MV-4-11 (cell line): Measurements from ENCODE around the gene GGA3.
"Not testable (repeated sequence)": the region's sequence is repeated elsewhere in the genome, so short reads cannot be mapped to it uniquely, and the experiment has no call there.

Experiments
- DNase-seq: peaks from one replicate; lab custom pipeline; 2025; lab: John Stamatoyannopoulos, UW

The GGA3 gene

DNA sequence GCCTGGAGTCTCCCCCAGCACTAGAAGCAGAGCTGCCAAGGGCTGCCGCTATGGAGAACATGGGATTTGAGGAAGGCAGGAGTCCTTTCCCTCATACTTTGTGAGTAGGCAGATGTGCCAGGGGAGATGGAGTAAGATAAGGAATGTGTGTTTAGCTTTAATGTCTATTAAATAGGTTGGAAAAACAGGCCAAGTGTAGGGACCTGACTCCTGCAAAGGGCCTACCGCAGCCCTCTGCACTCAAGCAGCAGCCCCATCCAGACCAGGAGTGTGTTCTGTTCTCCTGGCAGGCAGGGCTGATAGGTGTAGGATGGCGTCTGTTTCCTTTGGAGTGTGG lies 11.4 kb upstream of the GGA3 start:
- no peak for DNase-seq

DNA sequence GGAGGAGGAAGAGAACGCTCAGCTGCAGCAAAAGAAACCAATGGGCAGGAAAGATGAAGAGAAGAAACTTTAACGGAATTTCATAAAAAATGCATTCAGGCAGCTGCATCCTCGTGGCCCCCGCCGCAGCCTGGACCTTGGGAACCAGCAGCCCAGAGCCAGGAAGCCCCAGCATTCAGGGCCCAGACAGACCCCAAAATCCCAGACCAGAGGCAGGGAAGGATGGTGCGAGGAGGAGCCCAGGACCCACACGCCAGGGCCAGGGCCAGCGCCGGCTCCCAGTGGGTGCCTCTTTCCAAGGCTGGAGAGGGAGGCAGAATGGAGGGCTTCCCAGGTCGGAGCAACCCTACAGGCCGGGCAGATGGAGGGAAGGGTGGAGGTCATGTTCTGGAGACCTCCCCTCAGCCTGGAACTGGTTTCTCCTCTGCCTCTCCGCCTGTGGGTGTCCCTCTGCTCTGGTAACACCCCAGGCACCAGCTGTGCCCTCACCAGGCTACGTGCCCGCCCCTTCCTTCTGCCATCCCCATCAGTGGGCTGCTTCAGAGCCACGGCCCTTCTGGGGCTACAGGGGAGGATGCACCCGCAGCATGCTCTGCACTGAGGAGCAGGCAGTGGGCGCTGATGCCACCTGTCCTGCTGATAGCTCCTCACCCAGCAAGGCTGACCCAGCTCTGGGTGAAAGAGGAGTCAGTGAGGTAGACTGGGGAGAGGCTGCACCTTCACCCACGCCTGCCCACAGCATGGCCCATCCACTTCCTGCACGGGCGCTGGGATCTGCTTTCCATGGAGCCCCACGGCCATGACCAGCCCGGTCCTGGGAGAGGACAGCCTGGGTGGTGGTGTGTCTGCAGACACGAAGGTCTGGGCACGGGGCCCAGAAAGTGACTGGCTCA lies 10.8 kb upstream of the GGA3 start:
- DNase-seq = peak; percentile 40

DNA sequence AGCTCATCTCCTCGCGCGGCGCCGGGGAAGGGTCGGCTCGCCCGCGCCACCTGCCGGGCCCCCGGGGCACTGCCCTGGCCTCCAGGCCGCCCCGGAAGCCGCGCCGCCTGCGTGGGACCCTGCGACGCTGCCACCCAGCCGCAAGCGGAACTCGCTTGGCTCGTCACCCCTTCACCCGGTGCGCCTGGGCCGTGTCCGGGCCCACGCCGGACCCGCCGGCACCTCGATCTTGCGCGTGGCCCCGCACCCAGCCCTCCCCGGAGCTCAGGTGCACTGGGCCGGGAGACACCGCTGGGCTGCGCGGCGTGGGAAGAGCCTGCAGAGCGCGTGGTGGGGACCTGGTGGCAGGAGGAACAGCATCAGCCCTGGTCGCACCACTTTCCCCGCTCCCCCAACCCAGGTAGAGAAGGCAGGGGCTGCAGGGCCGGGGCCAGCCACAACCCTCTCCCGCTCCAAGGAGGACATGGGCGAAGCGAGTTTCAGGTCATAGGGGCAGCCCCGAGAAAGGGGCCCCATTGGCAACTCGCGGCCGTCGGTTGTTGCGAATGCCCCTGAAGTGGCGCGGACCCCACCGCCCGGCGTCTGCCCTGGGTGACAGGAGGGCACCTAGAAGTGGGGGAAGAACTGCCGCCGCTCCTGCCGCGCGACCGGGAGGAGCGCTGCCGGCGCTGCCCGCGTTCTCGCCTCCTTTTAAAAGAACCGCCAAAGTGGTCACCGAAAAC lies 10.0 kb upstream of the GGA3 start:
- DNase-seq = peak; percentile 73

DNA sequence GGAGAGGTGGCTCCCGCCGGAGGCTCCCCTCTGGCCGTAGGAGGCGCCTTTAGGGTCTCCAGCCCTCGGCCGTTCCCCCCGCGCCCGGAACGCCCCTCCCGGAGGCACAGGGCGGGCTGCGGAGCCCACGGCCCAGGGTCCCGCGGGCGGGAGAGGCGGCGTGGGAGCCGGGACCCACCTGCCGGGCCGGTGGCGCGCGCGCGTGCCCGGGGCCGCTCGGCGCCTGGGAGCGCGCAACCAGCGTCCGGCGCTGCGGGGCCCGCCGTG lies 9.5 kb upstream of the GGA3 start, which contains the start of gene MIF4GD:
Gene MIF4GD (minus strand): TSS at position 266 of the 267 bp plus-strand sequence. CDS start 1,036 bp downstream, outside the sequence.
- no peak for DNase-seq

DNA sequence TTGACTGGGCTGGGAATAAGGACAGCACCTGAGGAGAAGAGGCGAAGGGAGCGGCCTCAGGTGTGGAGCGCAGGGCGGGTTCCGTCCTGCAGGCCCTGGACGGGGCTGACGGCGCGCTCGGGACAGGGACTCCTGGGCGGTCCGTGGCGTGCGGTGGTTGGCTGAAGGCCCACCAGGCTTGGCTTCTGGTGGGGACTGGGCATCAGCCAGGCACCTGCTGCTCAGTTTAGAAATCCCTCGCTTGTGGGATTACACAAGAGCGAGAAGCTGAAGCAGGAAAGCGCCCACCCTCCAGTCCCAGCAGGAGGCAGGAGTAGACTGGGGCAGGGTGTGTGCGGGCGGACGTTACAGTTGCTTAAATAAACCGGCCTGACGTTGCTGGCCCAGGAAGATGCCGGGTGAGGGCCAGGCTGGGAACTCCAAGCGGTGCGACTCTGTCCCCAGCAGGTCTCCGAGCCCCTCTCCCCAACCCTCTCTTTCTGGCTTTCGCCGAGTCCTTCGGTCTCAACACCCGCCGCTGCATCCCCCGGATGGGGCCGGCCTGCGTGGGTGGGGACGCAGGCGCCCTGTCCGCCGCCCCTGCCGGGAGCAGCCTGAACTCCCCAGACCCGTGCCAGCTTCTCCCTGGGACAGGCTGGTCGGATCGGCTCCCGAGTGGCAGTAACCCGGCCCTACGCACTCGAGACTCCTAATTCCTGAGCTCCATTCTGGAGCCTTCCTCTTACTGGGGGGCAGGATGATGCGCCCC lies 9.0 kb upstream of the GGA3 start:
- DNase-seq = peak; percentile 81

DNA sequence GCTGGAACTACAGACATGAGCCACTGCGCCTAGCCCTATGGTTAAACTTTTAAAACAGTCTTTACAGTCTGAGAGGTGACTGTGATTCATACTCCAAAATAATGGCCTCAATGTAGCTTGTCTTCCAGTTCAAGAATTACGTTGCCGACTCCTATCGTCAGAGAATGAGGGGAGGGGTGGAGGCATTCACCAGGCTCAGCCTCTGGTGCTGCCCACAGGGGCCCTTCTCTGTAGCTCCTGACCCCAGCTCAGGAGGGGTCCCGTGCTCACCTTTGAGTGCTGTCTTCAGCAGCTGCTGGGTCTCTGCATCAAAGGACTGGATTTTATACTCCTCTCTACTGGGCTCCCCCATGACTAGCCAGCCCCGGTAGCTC lies 8.4 kb upstream of the GGA3 start:
- DNase-seq = no peak

DNA sequence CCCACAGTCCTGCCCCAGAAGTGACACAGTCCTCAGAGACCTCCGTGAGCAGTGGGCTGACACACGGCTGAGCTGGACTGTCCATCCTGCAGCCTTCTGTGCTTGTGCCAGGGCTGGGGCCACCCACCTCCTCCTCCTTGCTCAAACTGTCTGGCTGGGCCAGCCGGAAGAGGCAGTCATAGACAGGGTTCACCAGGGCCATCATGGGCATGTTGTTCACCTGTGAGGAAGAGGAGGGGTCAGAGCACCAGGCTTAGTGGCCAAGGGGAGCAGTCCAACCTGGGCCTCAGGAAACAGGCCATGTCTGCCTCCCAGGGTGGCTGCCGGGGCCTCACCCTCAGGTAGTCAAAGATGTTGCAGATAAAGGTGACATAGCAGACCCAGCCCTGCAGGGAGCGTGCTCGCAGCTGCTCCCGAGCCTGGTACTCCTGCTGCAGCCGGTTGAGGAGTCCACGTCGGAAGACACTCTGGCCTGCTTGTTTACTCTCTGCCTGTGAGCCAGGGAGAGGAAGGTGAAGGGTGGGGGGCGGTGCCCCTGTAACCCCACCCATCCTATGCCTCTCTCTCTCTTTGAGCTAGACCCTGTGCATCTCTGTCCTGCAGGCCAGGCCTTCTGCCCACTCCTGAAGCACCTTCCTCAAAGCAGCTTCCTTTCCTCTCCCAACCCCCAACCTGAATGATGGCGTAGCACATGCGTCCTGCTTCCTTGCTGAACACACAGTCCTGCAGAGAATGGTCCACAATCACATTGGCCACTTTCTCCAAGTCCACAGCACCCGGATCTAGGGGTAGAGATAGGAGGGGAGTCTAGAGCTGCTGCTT lies 6.2 kb upstream of the GGA3 start:
- DNase-seq = peak; percentile 45

DNA sequence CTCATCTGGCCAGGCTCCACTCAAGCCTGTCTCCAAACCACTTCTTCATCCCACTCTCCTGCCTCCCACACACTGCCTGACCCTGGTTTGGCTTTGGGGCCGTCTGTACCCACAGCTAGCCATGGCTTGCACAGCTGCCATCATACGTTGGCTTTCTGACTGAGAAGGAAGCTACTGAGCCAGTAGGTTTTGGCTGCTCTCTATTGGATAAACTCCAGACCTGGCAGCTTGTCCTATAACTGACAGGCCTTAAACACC lies 5.7 kb upstream of the GGA3 start:
- DNase-seq = peak; percentile 94

DNA sequence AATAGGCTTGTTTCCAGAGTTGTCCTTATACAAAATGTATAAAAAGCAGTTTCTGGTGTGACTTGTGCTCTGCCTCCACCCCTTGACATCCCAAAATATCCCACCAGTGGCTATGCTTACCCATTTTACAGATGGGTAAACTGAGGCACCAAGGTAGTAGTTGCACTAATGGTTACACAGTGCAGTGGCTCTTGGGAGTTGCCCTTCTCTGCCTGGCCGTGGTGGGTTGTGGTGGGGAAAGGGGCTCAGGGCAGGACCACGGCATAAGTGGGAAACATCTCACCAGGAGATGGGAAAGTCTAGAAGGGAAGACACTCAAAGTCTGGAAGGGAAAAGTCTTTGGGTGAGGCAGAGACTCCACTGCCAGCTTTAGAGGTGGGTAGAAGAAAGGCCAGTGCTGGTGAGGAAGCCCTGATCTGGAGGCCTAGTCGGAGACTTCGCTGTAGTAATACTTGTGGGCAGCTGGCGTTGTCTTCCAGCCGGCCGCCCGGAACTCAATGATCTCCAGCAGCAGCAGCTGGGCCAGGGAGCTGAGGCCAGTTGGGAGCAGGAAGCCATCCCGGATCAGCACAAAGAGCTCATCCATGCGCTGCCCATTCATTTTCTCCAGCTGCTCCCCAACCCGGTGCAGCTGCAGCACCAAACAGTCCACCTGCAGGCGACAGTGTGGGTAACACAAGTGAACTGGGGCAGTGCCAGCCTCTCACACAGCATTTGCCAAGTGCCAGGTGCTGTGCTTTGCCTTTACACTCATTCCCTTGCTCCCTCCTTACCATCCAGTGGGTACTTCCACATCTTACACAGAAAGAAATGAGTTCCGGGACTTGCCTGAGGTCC lies 5.1 kb upstream of the GGA3 start:
- DNase-seq = no peak

DNA sequence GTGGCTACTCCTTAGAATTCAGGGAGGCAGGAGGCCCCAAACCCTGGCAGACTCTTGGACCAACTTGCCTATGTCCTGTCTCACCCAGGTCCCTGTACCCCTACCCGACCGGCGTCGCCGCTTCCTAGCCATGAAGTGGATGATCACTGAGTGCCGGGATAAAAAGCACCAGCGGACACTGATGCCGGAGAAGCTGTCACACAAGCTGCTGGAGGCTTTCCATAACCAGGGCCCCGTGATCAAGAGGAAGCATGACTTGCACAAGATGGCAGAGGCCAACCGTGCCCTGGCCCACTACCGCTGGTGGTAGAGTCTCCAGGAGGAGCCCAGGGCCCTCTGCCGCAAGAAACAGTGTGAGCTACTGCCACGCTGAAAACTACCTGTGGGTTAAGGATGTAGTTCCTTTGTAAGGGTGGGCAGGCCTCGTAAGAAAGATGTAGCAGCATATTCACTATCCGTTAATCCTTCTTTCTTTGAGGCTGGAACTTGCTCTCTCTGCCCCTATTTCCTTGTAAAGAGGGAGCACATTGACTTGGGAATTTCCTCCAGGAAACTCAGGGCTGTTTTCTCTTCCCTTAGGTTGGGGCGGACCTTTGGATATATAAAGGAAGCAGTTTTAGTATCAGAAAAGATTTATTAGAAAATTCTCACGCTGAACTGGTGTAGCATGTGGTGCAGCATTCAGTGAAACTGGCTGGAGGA lies 4.4 kb upstream of the GGA3 start:
- no peak for DNase-seq

DNA sequence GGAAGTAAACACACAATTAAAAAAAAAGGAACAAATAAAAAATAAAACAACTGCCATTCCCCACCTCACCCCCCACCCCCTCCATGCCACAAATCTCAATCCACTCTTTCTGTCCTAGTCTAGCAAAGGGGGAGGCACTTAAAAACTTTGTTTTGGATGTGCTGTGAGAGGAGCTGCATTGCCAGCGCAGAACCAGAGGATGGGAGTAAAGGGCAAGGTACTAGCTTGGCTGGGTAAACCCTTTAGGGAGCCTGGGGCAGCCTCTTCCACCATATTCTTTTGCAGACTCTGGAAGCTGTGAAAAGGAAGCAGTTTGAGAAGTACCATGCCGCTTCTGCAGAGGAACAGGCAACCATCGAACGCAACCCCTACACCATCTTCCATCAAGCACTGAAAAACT lies 1.6 kb upstream of the GGA3 start:
- peak; percentile 17 for DNase-seq

DNA sequence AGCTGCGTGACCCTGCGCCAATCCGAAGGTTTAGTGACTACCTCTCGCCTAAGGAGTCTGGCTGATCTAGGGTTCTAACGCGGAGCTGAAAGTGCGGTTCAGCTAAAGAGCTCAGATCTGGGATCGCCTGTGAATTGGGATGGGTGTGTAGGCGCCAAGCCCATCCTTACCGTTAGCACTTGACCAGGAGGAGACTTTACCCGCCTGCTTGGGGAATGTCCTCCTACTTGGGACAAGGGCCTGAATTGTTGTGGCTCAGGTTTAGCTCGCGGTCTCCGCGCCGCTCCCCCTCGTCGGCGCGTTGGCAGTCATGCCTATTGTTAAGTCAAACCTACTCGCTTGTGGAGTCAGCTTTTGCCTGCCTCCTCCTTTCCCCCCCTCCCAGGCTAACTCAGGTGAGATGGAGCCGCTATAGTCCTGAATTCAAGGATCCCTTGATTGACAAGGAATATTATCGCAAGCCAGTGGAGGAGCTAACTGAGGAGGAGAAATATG lies 753 bp upstream of the GGA3 start:
- DNase-seq = no peak

DNA sequence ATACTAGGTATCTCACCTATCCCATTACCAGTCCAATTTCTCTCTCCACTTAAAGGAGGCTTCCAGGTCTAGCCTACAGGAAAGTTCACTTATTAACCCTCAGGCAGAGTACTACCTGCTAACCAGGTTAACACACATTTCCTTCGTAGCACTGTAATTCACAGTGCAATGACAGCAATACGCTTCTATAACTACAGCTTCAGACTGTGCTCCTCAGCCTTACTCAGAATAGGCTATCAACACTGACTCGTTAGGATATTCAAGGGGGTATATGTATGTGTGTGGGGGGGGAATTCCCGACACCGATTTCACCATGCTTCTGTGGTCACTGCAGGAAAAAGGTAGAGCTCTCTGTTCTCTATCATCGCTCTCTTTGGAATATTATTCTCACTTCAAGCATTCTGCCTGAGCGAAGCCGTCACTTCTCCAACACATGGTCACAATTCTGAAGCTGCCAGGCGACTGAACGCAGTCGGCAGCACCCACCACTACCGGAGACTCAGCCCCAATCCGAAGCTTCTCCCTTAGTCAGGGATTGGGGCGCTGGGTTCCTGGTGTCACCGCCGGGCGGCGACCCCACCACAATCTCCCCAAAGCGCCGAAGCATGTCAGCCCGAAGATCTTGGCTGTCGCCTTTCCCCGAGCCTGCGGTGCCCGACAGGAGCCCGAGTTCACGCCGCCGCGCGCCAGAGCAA lies 618 bp downstream of the GGA3 start:
- DNase-seq = no peak

DNA sequence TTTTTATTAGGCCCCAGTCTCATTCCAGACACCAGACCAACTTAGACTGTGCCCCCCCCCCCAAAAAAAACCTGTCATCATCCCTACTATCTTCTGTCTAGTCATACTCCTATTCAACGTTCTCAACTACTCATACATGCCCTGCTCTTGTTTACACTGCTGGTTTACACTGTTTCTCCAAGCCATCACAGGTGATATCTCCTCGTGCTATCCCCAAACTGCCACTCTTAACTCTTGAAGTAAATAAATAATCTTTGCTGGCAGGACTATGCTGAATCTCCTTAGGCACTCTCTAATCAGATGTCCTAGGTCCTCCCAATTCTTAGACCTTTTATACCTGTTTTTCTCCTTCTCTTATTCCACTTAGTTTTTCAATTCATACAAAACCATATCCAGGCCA lies 4.2 kb downstream of the GGA3 start:
- DNase-seq = not testable (repeated sequence)

DNA sequence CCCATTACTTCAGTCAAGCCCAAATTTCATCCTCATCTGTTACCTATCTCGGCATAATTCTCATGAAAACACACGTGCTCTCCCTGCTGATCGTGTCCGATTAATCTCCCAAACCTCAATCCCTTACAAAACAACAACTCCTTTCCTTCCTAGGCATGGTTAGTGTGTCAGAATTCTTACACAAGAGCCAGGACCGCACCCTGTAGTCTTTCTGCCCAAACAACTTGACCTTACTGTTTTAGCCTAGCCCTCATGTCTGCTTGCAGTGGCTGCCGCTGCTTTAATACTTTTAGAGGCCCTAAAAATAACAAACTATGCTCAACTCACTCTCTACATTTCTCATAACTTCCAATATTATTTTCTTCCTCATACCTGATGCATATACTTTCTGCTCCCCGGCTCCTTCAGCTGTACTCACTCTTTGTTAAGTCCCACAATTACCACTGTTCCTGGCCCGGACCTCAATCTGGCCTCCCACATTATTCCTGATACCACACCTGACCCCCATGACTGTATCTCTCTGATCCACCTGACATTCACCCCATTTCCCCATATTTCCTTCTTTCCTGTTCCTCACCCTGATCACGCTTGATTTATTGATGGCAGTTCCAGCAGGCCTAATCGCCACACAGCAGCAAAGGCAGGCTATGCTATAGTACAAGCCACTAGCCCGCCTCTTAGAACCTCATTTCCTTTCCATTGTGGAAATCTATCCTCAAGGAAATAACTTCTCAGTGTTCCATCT lies 5.3 kb downstream of the GGA3 start:
- DNase-seq = not testable (repeated sequence)

DNA sequence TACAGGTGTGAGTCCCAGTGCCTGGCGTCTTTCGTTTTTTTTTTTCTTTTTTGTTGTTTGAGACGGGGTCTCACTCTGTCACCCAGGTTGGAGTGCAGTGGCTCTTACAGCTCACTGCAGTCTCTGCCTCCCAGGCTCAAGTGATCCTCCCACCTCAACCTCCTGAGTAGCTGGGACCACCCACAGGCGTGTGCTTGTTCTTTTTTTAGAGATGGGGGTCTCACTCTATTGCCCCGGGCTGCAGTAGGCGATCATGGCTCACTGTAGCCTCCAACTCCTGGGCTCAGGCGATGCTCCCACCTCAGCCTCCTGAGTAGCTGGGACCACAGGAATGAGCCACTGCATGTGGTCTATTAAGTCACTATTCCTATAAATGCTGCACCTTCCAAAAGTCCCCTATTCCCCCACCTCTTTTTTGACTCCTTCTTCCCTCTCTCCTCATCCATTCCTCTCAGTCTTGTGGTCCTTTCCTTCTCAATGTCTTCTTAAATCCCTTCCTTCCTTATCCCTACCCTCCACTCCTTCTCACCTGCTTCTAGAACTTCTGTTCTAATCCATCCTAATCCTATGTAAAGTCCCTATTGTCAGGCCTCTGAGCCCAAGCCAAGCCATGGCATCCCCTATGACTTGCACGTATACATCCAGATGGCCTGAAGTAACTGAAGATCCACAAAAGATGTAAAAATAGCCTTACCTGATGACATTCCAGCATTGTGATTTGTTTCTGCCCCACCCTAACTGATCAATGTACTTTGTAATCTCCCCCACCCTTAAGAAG lies 9.2 kb downstream of the GGA3 start:
- no peak for DNase-seq

DNA sequence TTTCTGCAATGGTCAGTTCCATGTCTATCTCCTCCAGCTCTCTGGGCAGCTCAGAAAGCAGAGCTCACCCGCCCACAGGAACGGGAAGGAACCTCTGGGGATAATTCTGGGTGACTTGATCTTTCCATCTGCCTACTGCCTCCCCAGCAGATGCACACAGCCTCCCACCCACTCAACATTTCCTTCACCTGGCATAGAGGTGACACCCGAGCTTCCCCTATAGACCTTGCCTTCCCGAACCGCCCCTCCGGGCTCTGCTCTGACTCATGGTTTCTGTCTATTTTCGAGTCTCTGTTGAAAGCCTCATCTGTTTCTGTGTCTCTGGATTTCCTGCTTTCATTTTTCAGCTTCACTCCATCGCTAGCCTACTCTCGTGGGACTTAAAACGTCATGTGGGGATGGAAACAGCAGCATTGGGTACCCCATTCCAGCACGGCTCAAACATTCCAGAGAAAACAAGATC lies 11.4 kb downstream of the GGA3 start:
- DNase-seq = peak; percentile 56

DNA sequence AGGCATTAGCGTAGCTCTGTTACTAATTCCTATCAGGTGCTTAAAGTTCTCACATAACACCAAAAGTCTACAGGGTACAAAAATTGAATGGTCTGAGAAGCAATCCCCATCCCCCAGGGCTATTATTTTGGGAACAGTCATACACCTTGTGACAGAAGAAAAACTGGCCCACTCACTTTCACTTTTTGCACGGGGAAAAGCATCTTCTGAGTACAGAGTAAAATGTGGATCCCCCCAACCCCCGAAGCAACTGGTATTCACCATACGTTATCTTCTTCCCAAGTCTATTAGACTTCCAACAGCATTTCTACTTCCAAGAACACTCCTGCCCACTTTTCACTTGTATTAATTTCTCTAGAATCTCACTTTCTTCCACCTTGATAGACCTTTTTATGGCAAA lies 11.8 kb downstream of the GGA3 start:
- no peak for DNase-seq
